ENCODE measurements around the gene FOXP1.

DNA sequence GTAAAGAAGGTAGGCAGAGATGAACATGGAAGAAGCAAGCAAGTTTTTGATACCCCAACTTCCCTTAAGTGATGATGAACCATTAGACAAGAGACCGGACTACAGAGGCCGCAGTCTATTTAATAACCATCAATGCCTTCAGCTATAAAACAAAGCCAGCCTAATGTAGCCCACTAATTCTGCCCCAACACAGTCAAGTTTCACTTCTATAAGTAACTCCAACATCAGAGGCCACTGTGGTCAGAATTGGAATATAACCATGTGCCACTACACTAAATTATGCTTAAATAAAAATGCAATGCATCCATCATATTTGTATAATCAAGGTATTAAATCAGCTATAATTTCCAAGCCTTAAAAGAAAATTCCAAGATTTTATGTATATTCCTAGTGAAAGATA, 234.7 kb downstream of the FOXP1 start:
- TF ChIP-seq CTCF (IDR thresholded peaks at IDR 0.05; ENCODE audit: low read length) (no peak), EZH2 (IDR thresholded peaks at IDR 0.05; ENCODE audit: borderline replicate concordance, low read length) (no peak)
